Endodermal cell (in vitro differentiated cells): ENCODE measurements around the gene GPR3. TPM values are rescaled to one million over a fixed set of nuclear protein-coding genes. Genes with fewer than 3 reads are reported as not detected.

Experiments used
- DNase-seq: peaks from one replicate; pipeline ENCODE4 v3.0.0-alpha.2; 2017
- H3K27ac ChIP-seq: 2 replicates; pipeline ENCODE4 v1.5.1; 2013; ENCODE audit warnings: mild to moderate bottlenecking, low read depth, low read length, moderate library complexity
- H3K27me3 ChIP-seq: 2 replicates; pipeline ENCODE4 v1.6.1; 2013; ENCODE audit warnings: mild to moderate bottlenecking, low read length, moderate library complexity; ENCODE audit not compliant: insufficient read depth, control insufficient read depth, poor library complexity, severe bottlenecking
- H3K36me3 ChIP-seq: 2 replicates; pipeline ENCODE4 v1.7.0; 2013; ENCODE audit warnings: mild to moderate bottlenecking, low read length, moderate library complexity; ENCODE audit not compliant: control insufficient read depth, insufficient read depth
- H3K4me1 ChIP-seq: one replicate; pipeline ENCODE4 v1.7.0; 2013; ENCODE audit warnings: low read length; ENCODE audit not compliant: control insufficient read depth, insufficient read depth
- H3K4me3 ChIP-seq: 2 replicates; pipeline ENCODE4 v1.5.1; 2013; ENCODE audit warnings: mild to moderate bottlenecking, low read length, moderate library complexity
- H3K9ac ChIP-seq: 2 replicates; pipeline ENCODE4 v1.6.1; 2013; ENCODE audit warnings: mild to moderate bottlenecking, low read length, moderate library complexity; ENCODE audit not compliant: poor library complexity, severe bottlenecking; ENCODE audit errors: extremely low read depth
- H3K9me3 ChIP-seq: 2 replicates; pipeline ENCODE4 v1.6.1; 2013; ENCODE audit warnings: mild to moderate bottlenecking, low read length, moderate library complexity; ENCODE audit not compliant: control insufficient read depth
- H3K27ac Mint-ChIP-seq: 2 replicates; pipeline ENCODE4 v1.8.0; 2020; ENCODE audit warnings: mixed read lengths
- H3K27me3 Mint-ChIP-seq: 2 replicates; pipeline ENCODE4 v1.8.0; 2021; ENCODE audit warnings: mild to moderate bottlenecking, mixed read lengths; ENCODE audit not compliant: insufficient read depth
- H3K36me3 Mint-ChIP-seq: 2 replicates; pipeline ENCODE4 v1.8.0; 2020; ENCODE audit warnings: low read depth, mixed read lengths
- H3K4me1 Mint-ChIP-seq: 2 replicates; pipeline ENCODE4 v1.8.0; 2020; ENCODE audit warnings: mixed read lengths
- H3K4me3 Mint-ChIP-seq: 2 replicates; pipeline ENCODE4 v1.8.0; 2020; ENCODE audit warnings: mild to moderate bottlenecking, moderate library complexity, mixed read lengths
- H3K9me3 Mint-ChIP-seq: 2 replicates; pipeline ENCODE4 v1.8.0; 2020; ENCODE audit warnings: mild to moderate bottlenecking, mixed read lengths
- WGBS, 2 experiments: methylation state at CpG; one replicate each; pipeline versions ENCODE4 v1.1.5 to v1.1.7; 2013; ENCODE audit warnings: missing lambda C conversion rate in 2 of 2, mixed read lengths in 1 of 2; ENCODE audit not compliant: insufficient coverage in 1 of 2, insufficient read length in 1 of 2; 5-methylcytosine and 5-hydroxymethylcytosine counted together
- total RNA-seq, 2 donors: library from RNA; stranded (reverse); fragmentation: NEBNext Ultra II Directional in 1 of 2; extraction: Animal tissue kit (Norgen Biotek cat#: 25700) in 1 of 2; gene quantifications; 2 replicates in 1 of 2; 3 replicates in 1 of 2; pipeline ENCODE4 v1.2.1, GENCODE V29; 2021
- TF ChIP-seq, protein P1 (sequence below): fragments of 200-600 bp; sonication (generic); conservative IDR thresholded peaks from 2 replicates; pipeline ENCODE4 v1.5.0; 2021; ENCODE audit warnings: antibody characterized with exemption, mild to moderate bottlenecking

The GPR3 gene
- total RNA-seq, 2 donors from 2014 or later, result 3.5 to 4.1 TPM

DNA sequence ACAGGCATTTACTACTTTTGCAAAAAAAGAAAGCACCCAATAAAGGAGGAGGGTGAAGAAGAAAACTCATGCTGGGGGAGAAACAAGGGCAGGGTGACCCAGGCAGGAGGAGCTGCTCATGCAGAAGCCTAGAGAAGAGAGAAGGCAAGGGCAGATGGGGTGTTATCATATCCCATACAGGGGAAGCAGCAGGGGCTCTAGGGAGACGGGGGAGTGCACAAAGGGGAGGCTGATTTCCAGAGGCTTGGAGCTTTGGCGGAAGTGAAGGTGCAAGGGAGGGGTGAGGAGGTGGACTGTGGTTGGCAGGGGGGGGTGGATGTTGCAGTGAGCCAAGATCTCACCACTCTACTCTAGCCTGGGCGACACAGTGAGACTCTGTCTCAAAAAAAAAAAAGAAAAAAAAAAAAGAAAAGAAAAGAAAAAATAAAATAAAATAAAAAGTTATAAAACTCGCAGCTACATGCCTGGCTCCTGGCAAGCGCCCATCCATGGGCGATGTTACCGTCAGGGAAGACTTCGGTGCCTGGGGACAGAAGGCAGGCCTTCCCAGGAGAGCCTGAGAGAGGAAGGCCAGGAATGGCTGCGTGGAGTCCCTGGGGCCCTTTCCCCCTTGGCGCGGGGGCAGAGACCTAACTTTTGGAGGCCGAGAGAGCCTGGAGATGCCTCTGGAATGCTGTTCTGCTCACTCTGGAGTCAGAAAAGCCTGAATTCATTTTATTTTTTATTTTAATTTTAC is 14.5 kb upstream of the GPR3 start:
- H3K4me3 ChIP-seq, result no peak overlapping the region
- H3K9ac ChIP-seq, result no peak overlapping the region
- no peak overlapping the region for H3K27ac ChIP-seq
- H3K9me3 ChIP-seq, result no peaks in the 10 kb centered on the region
- H3K36me3 ChIP-seq, result no peaks in the 10 kb centered on the region
- 90 to 94% methylated on average over 5 to 11 of the region's 12 CpGs for WGBS, 2 experiments
- no peaks in the 10 kb centered on the region for H3K4me1 Mint-ChIP-seq
- H3K4me1 ChIP-seq, result no peaks in the 10 kb centered on the region
- H3K36me3 Mint-ChIP-seq, result no peaks in the 10 kb centered on the region
- DNase-seq, result no peak
- no peaks in the 10 kb centered on the region for H3K9me3 Mint-ChIP-seq
- TF ChIP-seq, protein P1, sequence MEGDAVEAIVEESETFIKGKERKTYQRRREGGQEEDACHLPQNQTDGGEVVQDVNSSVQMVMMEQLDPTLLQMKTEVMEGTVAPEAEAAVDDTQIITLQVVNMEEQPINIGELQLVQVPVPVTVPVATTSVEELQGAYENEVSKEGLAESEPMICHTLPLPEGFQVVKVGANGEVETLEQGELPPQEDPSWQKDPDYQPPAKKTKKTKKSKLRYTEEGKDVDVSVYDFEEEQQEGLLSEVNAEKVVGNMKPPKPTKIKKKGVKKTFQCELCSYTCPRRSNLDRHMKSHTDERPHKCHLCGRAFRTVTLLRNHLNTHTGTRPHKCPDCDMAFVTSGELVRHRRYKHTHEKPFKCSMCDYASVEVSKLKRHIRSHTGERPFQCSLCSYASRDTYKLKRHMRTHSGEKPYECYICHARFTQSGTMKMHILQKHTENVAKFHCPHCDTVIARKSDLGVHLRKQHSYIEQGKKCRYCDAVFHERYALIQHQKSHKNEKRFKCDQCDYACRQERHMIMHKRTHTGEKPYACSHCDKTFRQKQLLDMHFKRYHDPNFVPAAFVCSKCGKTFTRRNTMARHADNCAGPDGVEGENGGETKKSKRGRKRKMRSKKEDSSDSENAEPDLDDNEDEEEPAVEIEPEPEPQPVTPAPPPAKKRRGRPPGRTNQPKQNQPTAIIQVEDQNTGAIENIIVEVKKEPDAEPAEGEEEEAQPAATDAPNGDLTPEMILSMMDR, result no peak
- H3K27me3 ChIP-seq, result peaks cover 20% of the 10 kb centered on the region
- H3K27me3 Mint-ChIP-seq, result peaks cover 24% of the 10 kb centered on the region
- no peak overlapping the region for H3K4me3 Mint-ChIP-seq
- H3K27ac Mint-ChIP-seq, result no peak overlapping the region

DNA sequence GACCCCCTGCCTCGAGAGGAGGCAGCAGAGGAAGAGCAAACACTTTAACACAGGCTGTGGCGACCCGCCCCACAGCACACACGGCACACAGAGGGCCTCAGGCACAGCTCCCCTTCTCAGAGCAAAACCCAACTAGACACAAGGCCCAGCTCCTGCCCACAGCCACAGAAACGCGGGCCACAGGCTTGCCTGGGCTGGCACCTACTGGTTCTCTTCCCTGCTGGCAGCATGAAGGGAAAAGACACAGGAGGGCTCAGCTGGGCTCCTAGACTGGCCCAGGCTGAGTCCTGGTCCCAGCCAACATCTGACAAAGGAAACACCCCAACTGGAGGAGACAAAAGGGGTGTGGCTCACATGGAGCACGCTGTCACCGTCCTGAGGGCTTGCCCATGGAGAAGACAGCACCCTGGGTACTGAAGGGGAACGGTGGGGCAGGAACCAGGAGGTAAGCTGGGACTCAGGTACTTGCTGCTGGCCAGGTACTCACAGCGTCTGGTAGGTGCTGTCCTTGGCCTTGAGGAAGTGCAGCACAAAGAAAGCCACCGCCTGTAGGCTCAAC is 12.8 kb upstream of the GPR3 start:
- H3K9ac ChIP-seq, result no peak overlapping the region
- H3K4me1 ChIP-seq, result no peaks in the 10 kb centered on the region
- Mint-ChIP-seq H3K4me3 (no peak overlapping the region), H3K27me3 (peaks cover 24% of the 10 kb centered on the region), H3K4me1 (no peaks in the 10 kb centered on the region), H3K27ac (no peak overlapping the region), H3K36me3 (no peaks in the 10 kb centered on the region), H3K9me3 (no peaks in the 10 kb centered on the region)
- no peaks in the 10 kb centered on the region for H3K9me3 ChIP-seq
- peaks cover 21% of the 10 kb centered on the region for H3K27me3 ChIP-seq
- H3K36me3 ChIP-seq, result no peaks in the 10 kb centered on the region
- DNase-seq, result peak; percentile 48
- no peak overlapping the region for H3K27ac ChIP-seq
- TF ChIP-seq, protein P1, result no peak
- 77 to 87% methylated on average over 4 to 11 of the region's 11 CpGs for WGBS, 2 experiments
- no peak overlapping the region for H3K4me3 ChIP-seq

DNA sequence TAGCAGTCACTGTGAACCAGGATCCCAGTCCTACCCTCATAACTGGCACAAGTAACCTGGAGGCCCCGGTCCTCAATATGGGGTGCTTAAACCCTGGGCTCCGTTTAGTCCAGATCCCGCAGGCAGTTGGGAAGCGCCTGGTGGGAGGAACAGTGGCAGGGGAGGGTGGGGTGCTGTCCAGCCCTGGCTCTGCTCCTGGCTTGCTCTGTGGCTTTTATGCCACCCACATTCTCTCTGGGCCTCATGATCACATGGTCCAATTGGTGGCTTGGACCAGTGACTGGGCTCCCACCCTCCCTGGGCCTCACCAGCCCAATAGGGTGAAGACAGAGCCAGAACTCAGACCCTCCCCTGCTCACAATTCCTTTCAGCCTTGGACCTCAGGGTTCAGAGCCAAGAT is 12.2 kb upstream of the GPR3 start:
- Mint-ChIP-seq H3K9me3 (no peaks in the 10 kb centered on the region), H3K36me3 (no peaks in the 10 kb centered on the region), H3K27ac (no peak overlapping the region), H3K4me3 (no peak overlapping the region), H3K27me3 (peaks cover 24% of the 10 kb centered on the region), H3K4me1 (no peaks in the 10 kb centered on the region)
- Histone ChIP-seq H3K27me3 (peaks cover 21% of the 10 kb centered on the region), H3K9ac (no peak overlapping the region), H3K27ac (no peak overlapping the region), H3K4me1 (no peaks in the 10 kb centered on the region), H3K4me3 (no peak overlapping the region), H3K36me3 (no peaks in the 10 kb centered on the region), H3K9me3 (no peaks in the 10 kb centered on the region)
- TF ChIP-seq, protein P1, result no peak
- 89 to 100% methylated on average over 3 to 4 of the region's 4 CpGs for WGBS, 2 experiments
- no peak for DNase-seq
